HL-60/S4 (cell line): ENCODE results near the gene TRIM66.
"Not testable (repeated sequence)": the region's sequence is repeated elsewhere in the genome, so short reads cannot be mapped to it uniquely, and the experiment has no call there.

Experiments
- in situ Hi-C: fragments of 300-500 bp; cut with MboI; formaldehyde crosslinking; loops from 2 replicates; pipeline ENCODE4 v1.14.3; 2022; ENCODE audit warnings: low sequenced_read_pairs

The TRIM66 gene

GRCh38 chr11:8692417-8692816 is 10.0 kb upstream of the TRIM66 start:
- in situ Hi-C loops: no loop called here

GRCh38 chr11:8691601-8692000 is 9.1 kb upstream of the TRIM66 start:
- in situ Hi-C loops: no loop called here

- in situ Hi-C loops: no loop called here
These were observed 8.2 kb upstream of the TRIM66 start for GRCh38 chr11:8690374-8691342.

- in situ Hi-C loops: no loop called here
These were observed 7.3 kb upstream of the TRIM66 start for GRCh38 chr11:8689726-8690255.

GRCh38 chr11:8688414-8689362 is 6.2 kb upstream of the TRIM66 start:
- in situ Hi-C loops: no loop called here

GRCh38 chr11:8686325-8686724 is 3.9 kb upstream of the TRIM66 start:
- in situ Hi-C loops: no loop called here

- in situ Hi-C loops: no loop called here
These were observed 3.4 kb upstream of the TRIM66 start for GRCh38 chr11:8685820-8686219.

- in situ Hi-C loops: no loop called here
These were observed 2.8 kb upstream of the TRIM66 start for GRCh38 chr11:8685306-8685705.

GRCh38 chr11:8684600-8685290 is 2.3 kb upstream of the TRIM66 start:
- in situ Hi-C loops: no loop called here

- in situ Hi-C loops: no loop called here
These were observed 796 bp upstream of the TRIM66 start for GRCh38 chr11:8683115-8683807.

GRCh38 chr11:8681837-8682302 is 595 bp downstream of the TRIM66 start:
- in situ Hi-C loops: no loop called here

- in situ Hi-C loops: no loop called here
These were observed 3.5 kb downstream of the TRIM66 start for GRCh38 chr11:8679006-8679405.

- in situ Hi-C loops: no loop called here
These were observed 6.0 kb downstream of the TRIM66 start for GRCh38 chr11:8676458-8676857.

- in situ Hi-C loops: no loop called here
These were observed 7.6 kb downstream of the TRIM66 start for GRCh38 chr11:8674859-8675258.

- in situ Hi-C loops: no loop called here
These were observed 10.1 kb downstream of the TRIM66 start for GRCh38 chr11:8672346-8672745.

- in situ Hi-C loops: no loop called here
These were observed 10.8 kb downstream of the TRIM66 start for GRCh38 chr11:8671651-8672062.

GRCh38 chr11:8671193-8671612 is 11.3 kb downstream of the TRIM66 start:
- in situ Hi-C loops: no loop called here

- in situ Hi-C loops: not testable (repeated sequence)
These were observed 12.4 kb downstream of the TRIM66 start for GRCh38 chr11:8670081-8670480.

- in situ Hi-C loops: no loop called here
These were observed 17.2 kb downstream of the TRIM66 start for GRCh38 chr11:8665222-8665621.
